GM19372 (cell line): ENCODE data around the gene BDKRB1.

Experiments
- ATAC-seq: cut with Tn5 transposase; IDR thresholded peaks from one replicate; pipeline ENCODE4 v1.9.1; 2021; ENCODE audit warnings: mild to moderate bottlenecking, low read depth, moderate library complexity; ENCODE audit not compliant: unreplicated experiment

Gene BDKRB1

GRCh38 chr14:96255501-96256366, at the start of gene BDKRB1:
Gene BDKRB1, plus strand, starts transcription at chr14:96256210. Its CDS starts 7,473 bp downstream, at chr14:96263683.
- no peak for ATAC-seq

GRCh38 chr14:96206461-96206860, 49.5 kb upstream of the BDKRB1 start:
- no peak for ATAC-seq

- no peak for ATAC-seq
These were observed 48.3 kb upstream of the BDKRB1 start for GRCh38 chr14:96207686-96208085.

GRCh38 chr14:96208739-96209138, 47.3 kb upstream of the BDKRB1 start:
- no peak for ATAC-seq

GRCh38 chr14:96212140-96212539, 43.9 kb upstream of the BDKRB1 start:
- no peak for ATAC-seq

- ATAC-seq: no peak
These were observed 43.1 kb upstream of the BDKRB1 start for GRCh38 chr14:96212896-96213295.

- no peak for ATAC-seq
These were observed 42.0 kb upstream of the BDKRB1 start for GRCh38 chr14:96213871-96214465.

- ATAC-seq: no peak
These were observed 41.2 kb upstream of the BDKRB1 start for GRCh38 chr14:96214793-96215192.

- ATAC-seq: no peak
These were observed 40.4 kb upstream of the BDKRB1 start for GRCh38 chr14:96215452-96216244.

GRCh38 chr14:96216627-96217026, 39.4 kb upstream of the BDKRB1 start:
- no peak for ATAC-seq

GRCh38 chr14:96217376-96217913, 38.6 kb upstream of the BDKRB1 start:
- ATAC-seq: no peak

- no peak for ATAC-seq
These were observed 34.8 kb upstream of the BDKRB1 start for GRCh38 chr14:96221109-96221650.

- no peak for ATAC-seq
These were observed 34.2 kb upstream of the BDKRB1 start for GRCh38 chr14:96221841-96222240.

GRCh38 chr14:96224480-96225096, 31.4 kb upstream of the BDKRB1 start:
- ATAC-seq: no peak

GRCh38 chr14:96225213-96225612, 30.8 kb upstream of the BDKRB1 start:
- ATAC-seq: no peak

- ATAC-seq: no peak
These were observed 30.3 kb upstream of the BDKRB1 start for GRCh38 chr14:96225745-96226151.

- no peak for ATAC-seq
These were observed 28.6 kb upstream of the BDKRB1 start for GRCh38 chr14:96227428-96227827.

GRCh38 chr14:96229315-96229714, 26.7 kb upstream of the BDKRB1 start:
- no peak for ATAC-seq

- no peak for ATAC-seq
These were observed 25.0 kb upstream of the BDKRB1 start for GRCh38 chr14:96231056-96231455.

- no peak for ATAC-seq
These were observed 24.4 kb upstream of the BDKRB1 start for GRCh38 chr14:96231526-96232130.
